HG03571 (cell line): ENCODE data around the gene PHACTR4.
"Not testable (repeated sequence)": the region's sequence is repeated elsewhere in the genome, so short reads cannot be mapped to it uniquely, and the experiment has no call there.

Source experiments
- ATAC-seq: cut with Tn5 transposase; IDR thresholded peaks from one replicate; pipeline ENCODE4 v1.9.1; 2021; ENCODE audit not compliant: unreplicated experiment

The PHACTR4 gene

DNA sequence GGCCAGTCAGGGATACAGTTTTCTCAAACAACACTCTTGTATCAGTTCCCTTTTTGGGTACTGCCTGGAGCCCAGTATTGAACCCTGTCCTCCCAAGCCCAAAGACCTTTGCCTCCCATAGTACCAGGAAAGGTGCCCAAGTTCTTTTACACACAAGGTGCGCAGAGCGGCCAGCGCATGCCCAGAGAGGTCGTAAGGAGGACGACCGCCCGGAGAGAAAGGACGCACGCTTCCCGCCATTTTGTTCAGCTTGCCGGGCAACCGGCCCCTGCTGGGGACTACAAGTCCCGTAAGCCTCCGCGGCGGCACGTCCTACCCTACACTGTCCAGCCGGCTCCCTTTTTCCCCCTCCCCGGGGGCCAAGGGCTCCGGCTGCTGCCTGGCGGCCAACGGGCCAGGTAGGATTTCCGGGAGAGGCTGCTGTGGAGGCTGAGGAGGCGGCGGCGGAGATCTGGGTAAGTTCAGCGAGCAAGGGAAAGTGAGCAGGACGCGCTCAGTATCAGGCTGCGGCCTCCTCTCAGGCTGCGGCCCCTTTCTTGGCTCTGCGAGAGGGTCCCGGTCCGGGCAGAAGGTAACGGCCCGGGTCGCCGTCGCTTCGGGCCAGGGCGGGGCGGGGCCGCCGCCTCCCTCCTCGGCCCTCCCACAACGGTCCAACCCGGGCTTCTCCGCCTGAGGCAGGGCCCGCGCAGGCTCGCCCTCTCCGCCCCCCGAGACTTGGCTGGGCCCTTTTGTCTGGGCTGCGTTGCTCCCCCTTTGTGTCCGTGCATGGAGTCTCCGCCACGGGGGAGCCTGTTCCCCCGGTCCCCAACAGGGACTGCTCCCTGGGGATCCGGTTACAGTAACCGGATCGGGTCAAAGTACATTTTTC lies at the start of gene PHACTR4:
TSS of gene PHACTR4 (plus strand) at position 370 of the 868 bp plus-strand sequence. CDS start 37,708 bp downstream, outside the sequence.
- peak; percentile 88 for ATAC-seq

DNA sequence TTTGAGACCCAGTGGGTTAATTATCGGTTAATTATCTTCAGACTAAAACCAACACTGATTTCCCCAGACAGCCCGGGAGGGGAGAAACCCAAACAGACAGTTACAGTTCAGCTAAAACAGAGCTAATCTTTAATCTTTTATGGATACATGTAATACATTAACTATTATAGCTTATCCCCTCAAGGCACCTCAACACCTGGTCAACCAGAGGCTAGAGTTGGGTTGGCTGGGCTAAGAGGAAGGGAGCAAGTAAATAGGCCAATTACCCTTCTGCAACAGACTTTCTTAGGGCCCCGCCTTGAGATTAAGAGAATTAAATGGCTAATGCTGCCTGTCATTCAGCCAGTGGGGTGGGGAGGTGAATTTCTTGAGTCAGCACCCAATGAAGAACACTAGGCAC lies 47.3 kb upstream of the PHACTR4 start:
- ATAC-seq: no peak

- ATAC-seq: no peak
Measured at GRCh38 chr1:28323720-28324119, 45.8 kb upstream of the PHACTR4 start.

DNA sequence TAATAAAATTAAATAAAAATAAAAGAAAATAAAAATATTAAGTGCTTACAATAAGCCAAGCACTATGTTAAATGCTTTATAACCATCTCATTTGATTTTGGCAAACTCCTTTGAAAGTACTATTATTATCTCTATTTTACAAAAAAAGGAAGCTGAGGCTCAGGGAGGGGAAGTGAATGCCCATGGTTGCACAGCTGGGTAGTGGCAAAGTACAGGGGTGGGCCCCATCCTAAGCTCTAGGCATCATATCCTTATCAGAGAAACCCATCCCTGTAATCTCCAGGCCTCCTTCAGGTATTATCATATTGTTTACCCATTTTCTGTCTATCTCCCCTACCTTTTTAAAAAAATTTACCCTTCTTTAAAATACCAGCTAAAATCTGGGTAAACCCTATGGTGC lies 43.0 kb upstream of the PHACTR4 start:
- no peak for ATAC-seq

- no peak for ATAC-seq
Measured at GRCh38 chr1:28326984-28327383, 42.6 kb upstream of the PHACTR4 start.

DNA sequence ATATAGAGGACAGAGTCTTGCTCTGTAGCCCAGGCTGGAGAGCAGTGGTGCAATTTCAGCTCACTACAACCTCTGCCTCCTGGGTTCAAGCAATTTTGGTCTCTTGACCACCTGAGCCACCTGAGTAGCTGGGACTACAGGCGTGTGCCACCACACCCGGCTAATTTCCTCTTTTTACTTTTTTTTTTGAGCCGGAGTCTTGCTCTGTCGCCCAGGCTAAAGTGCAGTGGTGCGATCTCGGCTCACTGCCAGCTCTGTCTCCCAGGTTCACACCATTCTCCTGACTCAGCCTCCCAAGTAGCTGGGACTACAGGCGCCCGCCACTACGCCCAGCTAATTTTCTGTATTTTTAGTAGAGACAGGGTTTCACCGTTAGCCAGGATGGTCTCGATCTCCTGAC lies 42.1 kb upstream of the PHACTR4 start:
- ATAC-seq: not testable (repeated sequence)

DNA sequence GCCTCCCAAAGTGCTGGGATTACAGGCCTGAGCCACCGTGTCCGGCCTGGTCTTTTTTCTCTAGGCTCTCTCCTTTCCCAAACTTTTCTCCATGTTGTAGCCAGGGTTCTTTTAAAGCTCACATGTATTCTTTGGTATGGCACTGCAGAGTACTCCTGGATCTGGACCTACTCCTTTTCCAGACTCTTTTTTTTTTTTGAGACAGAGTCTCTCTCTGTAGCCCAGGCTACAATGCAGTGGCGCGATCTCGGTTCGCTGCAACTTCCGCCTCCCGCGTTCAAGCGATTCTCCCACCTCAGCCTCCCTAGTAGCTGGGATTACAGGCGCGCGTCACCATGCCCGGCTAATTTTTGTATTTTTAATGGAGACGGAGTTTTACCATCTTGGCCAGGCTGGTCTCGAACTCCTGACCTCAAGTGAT lies 41.3 kb upstream of the PHACTR4 start:
- ATAC-seq: no peak

GRCh38 chr1:28329395-28330153 lies 40.0 kb upstream of the PHACTR4 start:
- ATAC-seq: no peak

GRCh38 chr1:28338897-28339296 lies 30.6 kb upstream of the PHACTR4 start:
- ATAC-seq: no peak

- ATAC-seq: no peak
Measured at GRCh38 chr1:28339551-28339950, 30.0 kb upstream of the PHACTR4 start.

- no peak for ATAC-seq
Measured at GRCh38 chr1:28340221-28340974, 29.1 kb upstream of the PHACTR4 start.

- ATAC-seq: no peak
Measured at GRCh38 chr1:28341591-28341990, 27.9 kb upstream of the PHACTR4 start.

DNA sequence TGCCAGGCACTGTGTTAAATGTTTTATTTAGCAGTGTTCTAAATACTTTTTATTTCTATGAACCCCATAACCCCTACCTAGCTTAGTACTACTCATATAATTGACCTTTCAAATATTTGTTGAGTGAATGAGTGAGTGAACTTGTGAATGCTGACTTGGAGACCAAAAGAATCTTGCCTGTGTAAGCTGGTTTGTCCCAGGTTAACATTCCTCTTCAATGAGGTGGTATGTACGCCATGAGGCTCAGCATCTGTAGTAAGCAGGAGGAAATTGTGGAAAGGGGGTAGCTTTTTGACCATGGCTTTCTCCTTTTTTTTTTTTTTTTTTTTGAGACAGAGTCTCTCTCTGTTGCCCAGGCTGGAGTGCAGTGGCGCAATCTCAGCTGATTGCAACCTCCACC lies 26.1 kb upstream of the PHACTR4 start:
- ATAC-seq: no peak

DNA sequence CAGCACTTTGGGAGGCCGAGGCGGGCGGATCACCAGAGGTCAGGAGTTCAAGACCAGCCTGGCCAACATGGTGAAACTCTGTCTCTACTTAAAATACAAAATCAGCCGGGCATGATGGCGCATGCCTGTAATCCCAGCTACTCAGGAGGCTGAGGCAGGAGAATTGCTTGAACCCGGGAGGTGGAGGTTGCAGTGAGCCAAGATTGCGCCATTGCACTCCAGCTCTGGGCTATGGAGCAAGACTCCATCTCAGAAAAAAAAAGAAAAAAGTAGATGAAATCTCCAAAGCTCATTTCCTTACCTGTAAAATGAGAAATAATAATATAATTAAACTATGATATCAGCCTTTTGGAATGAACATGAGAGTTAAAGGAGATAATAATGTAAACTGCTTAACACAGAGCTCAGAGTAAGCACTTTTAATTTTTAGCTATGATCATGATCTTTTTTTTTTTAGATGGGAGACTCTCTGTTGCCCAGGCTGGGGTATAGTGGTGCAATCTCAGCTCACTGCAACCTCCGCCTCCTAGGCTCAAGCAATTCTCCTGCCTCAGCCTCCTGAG lies 16.2 kb upstream of the PHACTR4 start:
- ATAC-seq: not testable (repeated sequence)

- ATAC-seq: no peak
Measured at GRCh38 chr1:28354121-28354520, 15.4 kb upstream of the PHACTR4 start.

DNA sequence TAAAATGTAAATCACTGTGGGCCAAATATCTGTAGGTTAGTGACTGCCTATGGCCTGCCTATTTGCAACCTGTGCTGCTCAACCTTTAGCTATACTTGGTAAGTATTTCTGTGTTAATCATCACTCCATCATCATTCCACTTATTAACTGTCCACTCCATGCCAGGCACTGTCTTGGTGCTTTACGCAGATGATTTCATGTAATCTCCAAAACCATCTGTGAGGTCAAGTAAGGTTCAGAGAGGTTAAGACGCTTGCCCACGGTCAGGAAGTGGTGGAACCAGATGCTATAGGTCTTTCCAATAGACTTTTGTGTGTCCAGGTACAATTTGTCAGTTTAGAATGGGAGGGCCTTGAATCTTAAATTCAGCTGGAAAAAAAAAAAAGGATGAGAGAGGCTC lies 10.8 kb upstream of the PHACTR4 start:
- no peak for ATAC-seq

DNA sequence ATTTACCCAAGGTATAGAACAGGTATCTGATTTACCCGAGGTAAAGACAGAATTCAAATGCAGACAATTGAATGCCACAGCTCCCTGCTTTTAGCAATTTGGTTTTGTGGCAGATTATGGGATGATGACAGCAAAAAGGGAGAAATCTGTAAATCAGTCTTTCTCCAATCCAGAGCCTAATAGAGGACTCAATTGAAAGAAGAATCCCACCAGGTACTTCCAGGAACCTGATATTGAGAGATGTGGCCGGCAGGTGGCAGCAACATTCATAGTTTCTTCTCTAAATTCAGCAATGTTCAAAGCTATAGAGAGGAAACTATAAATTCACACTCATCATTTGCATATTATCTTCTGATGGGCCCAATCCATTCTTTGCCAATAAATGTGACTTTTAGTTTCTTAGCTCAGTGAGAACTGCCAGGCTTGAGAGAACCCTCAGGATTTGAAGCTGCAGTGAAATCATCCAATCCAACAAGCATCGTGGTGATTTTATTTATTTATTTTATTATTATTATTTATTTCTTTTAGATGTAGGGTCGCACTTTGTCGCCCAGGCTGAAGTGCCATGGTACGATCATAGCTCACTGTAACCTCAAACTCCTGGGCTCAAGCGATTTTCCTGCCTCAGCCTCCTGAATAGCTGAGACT lies 9.8 kb upstream of the PHACTR4 start:
- ATAC-seq: no peak

DNA sequence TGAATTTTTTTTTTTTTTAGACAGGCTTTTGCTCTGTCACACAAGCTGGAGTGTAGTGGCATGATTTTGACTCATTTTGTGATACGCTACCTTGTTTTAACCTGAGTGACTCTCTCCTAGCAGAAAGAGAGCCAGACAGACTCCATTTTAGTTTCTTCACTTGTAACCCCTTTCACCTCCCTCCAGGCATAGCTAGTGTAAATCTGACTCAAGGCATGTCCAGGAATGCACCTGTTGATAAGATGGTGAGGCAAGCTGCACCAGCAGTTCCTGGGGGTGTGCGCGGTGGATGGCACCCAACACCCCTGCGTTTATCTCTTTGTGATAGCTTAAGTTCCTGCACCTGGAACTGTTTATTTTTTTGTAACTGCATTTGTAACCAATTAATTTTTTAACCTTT lies 4.7 kb upstream of the PHACTR4 start:
- no peak for ATAC-seq

DNA sequence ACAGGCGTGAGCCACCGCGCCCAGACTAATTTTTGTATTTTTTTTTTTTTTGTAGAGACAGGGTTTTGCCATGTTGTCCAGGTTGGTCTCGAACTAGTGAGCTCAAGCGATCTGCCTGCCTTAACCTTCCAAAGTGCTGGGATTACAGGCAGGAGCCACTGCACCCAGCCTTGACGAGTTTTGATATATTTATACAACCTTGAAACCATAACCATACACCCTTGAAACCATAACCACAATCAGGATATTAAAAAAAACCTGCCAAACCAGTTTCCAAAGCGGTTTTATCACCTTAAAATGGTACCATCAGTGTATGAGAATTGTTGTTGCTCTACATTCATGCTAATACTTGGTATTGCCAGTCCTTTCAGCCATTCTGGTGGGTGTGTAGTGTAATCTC lies 3.7 kb upstream of the PHACTR4 start:
- ATAC-seq: no peak

- not testable (repeated sequence) for ATAC-seq
Measured at GRCh38 chr1:28368608-28369007, 932 bp upstream of the PHACTR4 start.
